Stimulated activated CD4-positive, alpha-beta T cell treated with anti-CD3 and anti-CD28 coated beads, TNF-alpha, amount 100 ng/mL, for 24 hours (primary cell): ENCODE results near the gene RALB.
A peak's percentile ranks its signal among the peaks of the same experiment; 100 is the strongest.

Experiments used
- DNase-seq, 3 experiments: peaks; one replicate each; pipeline ENCODE4 v3.0.0-alpha.2; 2020; ENCODE audit warnings: low read depth in 3 of 3

RALB gene

DNA sequence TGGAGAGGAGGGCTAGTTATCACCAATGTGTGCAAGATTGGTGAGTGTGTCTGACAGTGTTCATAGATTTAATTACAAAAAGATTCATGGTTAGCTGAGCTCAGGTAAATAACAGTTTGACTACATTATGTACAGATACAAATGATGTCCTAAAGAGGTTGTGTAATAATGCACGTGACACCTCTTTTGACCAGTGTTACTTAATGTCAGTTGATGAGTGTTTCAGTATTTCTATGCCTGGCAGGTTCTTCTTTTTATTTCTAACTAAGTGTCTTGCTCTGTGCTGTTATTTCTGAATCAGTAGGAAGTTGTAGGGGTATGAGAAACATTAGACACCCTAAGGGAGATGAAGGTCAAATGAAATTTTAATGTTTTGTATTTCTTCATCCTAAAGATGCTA is 85.4 kb downstream of the RALB start:
- no peak for DNase-seq

DNA sequence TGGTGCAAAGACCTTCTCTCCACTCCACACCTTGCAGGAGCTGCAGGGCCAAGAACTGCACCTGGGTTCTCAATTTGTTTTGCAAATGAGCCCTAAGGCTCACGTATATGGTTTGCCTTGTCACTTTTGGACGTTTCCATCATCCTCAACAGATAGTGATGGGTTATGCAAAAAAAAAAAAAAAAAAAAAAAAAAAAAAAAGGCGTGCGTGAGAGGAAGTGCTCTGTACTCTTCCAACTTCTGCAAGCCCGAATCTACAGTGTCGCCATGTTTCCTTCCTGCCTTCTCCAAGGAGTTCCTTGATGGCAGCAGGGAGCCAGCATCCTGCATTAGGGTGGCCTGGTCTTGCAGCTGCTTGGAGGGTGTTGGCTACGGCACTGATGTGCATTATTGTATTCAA is 89.3 kb downstream of the RALB start:
- DNase-seq: no peak

DNA sequence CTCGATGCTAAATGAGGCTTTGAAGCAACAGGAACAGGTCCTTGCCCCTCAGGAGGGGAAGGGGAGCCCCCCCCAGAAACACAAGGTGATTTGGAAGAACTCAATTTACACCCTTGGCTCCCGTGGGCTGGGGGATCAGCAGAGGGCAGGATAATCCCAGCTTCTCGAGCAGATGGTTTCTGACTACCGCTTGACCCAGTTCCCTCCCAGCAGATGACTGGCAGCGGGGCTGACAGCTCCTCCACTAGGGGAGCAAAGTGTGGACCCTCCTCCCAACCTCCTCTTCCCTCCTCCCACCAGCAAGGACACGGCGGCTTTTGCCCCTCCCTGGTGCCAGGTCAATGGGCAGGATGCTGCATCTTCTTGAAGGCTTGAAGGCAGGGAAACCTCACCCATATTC is 89.8 kb downstream of the RALB start:
- DNase-seq: no peak

DNA sequence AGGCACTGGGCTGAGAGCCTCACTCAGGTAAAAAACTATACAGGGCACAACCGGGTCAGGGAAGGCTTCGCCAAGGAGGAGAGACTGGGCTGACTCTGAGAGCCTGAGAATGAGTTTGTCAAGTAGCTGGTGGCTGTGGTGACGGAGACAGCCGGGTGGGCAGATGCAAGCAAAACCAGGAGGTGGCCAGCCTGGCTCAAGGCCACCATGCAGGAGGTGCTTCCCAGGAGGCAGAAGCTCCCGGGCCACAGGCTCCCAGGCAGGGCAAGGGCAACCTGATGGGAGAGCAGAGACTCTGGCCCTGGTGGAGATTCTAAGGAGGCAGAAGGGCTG is 90.4 kb downstream of the RALB start:
- no peak for DNase-seq

DNA sequence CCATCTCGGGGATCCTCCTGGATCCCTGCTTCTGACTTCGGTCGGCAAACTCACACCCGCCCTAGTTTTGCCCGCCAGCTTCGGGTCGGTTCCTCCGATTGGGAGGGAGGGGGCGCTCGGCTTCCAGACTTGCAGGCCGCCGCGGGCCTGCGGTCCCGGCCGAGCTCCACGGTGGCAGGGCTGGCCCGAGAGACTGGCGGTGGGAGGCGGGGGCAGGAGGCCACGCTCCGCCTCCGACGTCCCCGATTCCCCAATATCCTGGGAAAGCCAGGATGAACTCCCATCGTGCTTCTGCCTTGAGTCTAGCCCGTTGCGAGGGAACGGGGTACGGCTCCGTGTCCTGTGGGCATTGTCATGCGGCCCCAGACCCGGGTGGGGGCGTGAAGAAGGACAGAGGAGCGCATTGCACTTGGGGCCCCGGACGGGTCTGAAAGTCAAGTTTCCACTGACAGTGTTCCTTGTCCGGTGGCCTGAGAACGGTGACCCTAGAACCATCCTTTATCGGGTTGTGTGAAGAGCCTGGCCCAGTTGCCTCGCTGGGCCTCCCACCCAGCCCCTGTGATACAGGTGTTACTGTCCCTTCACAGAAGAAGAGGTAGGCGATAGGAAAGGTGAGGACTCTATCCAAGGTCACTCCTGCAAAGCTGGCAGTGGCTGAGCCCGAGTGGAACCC is 90.9 kb downstream of the RALB start:
- peak; percentile 13 to 64 (median 35) for DNase-seq
